Tongue (tissue), 2 donors: Measurements from ENCODE around the gene SFTPD. TPM values are rescaled to one million over a fixed set of nuclear protein-coding genes. Genes with fewer than 3 reads are reported as not detected.

Source experiments
- DNase-seq: peaks from one replicate; pipeline ENCODE4 v3.0.0-alpha.2; 2015
- total RNA-seq: library from RNA; depleted of rRNA; stranded (reverse); fragments of >200 nt; gene quantifications from one replicate; pipeline ENCODE4 v1.2.3, GENCODE V29; 2014

Gene SFTPD
- total RNA-seq, 1 donor from 2014 or later, result 1.2 TPM

GRCh38 chr10:79944428-79945395 is 4.2 kb downstream of the SFTPD start:
- no peak for DNase-seq

- no peak for DNase-seq
These were observed 5.0 kb downstream of the SFTPD start for GRCh38 chr10:79943871-79944270.

- DNase-seq, result no peak
These were observed 6.4 kb downstream of the SFTPD start for GRCh38 chr10:79942261-79943185.

GRCh38 chr10:79941585-79942210 is 7.2 kb downstream of the SFTPD start:
- no peak for DNase-seq

GRCh38 chr10:79941146-79941545 is 7.8 kb downstream of the SFTPD start:
- DNase-seq, result no peak

GRCh38 chr10:79940431-79940830 is 8.5 kb downstream of the SFTPD start:
- DNase-seq, result no peak

GRCh38 chr10:79939969-79940368 is 8.9 kb downstream of the SFTPD start:
- no peak for DNase-seq

- DNase-seq, result peak; percentile 29
These were observed 10.0 kb downstream of the SFTPD start for GRCh38 chr10:79938728-79939406.

DNA sequence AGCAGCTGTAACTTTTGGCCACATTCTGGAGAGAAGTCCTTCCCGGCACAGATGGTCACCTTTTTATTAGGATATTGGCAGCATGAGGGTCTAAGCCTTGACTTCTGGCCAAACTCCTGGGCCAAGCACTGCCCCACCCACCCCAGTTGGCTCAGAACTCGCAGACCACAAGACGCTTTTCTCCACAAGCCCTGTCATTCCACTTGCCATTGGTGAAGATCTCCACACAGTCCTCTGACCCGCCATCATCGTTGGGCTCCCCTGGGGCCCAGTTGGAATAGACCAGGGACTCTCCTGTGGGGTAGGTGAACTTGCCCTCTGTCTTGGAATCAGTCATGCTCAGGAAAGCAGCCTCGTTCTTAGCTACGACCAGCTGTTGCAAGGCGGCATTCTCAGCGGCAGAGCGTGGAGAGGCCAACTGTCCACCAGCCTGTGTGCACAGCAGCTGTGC is 11.2 kb downstream of the SFTPD start:
- DNase-seq, result peak; percentile 89

DNA sequence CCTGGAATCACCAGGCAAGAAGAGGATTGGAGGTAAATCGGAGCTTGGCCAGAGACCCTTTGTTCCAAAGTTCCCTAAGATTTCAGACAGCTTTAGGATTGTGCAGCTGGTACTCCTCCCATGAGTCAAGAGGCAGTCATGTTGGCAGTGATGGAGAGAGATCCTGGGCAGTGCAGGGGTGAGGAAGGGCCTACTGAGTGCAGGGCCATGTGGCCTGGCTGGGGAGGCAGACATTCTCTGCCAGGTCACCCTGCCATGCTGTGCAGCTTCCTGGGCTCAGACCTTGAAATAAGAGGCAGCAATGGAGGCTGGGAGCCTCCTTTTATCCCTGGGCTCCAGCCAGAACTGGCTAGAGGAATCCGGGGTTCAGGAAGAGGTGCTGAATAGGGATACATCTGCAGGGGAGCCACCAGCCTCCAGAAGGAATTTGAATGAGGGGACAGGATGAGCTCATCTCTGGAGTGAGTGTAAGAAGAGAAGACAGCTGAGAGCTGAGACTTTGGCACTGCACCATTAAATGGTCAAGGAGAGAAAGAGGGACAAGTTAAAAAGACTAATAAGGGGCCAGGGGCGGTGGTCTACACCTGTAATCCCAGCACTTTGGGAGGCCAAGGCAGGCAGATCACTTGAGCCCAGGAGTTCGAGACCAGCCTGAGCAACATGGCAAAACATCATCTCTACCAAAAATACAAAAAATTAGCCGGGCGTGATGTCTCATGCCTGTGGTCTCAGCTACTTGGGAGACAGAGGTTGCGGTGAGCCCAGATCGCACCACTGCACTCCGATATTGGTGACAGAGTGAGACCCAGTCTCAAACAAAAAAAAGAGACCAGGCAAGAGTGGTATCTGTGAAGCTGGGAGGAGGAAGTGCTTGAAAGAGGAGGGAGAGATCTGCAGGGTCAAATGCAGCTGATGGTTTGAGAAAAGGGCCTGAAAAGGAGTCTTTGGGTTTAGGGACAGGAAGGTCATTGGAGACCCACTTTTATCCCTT is 12.0 kb downstream of the SFTPD start:
- peak; percentile 74 for DNase-seq

GRCh38 chr10:79933961-79934360 is 14.9 kb downstream of the SFTPD start:
- no peak for DNase-seq

DNA sequence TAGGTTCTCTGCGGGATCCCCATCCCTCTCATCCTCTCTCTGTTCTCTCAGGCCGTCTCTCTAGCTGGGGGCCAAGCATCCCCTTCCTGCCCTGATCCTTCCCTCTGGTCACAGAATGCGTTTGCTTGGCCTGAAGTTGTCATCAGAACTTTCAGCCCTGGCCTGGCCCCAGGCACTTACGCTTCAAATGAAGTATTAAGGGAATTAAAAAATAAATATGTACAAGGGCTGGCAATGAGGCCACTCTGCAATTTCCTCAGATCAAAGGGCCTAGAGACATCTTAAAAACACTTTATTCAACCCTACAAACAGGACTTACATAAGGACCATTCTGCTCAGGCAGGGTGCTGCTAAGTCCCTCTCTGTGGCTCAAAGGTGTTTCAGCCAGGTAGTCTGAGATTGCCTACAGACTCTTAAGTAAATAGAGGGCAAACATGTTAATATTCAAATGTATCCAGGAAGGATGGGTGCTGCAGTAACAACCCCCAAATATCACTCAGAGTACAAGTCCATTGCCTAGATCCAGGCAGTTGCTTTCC is 16.0 kb downstream of the SFTPD start:
- no peak for DNase-seq

DNA sequence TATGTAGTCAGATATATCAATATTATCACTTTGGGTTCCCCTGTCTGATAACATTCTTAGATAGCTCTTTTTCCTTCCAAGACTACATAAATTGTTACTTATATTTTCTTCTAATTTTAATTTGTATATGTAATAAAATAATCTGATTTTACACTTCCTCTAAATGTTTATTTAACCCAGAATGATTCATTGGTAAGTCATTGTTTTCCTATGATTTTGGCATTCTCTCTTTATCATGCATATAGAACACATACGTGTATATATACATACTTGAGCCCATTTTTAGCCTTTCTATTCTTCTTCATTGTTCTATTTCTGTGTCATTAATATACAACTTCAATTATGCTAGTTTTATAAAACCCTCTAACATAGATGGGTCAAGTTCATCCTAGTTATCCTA is 16.6 kb downstream of the SFTPD start:
- DNase-seq, result no peak

- no peak for DNase-seq
These were observed 18.2 kb downstream of the SFTPD start for GRCh38 chr10:79930751-79931150.

GRCh38 chr10:79930267-79930666 is 18.6 kb downstream of the SFTPD start:
- DNase-seq, result no peak

DNA sequence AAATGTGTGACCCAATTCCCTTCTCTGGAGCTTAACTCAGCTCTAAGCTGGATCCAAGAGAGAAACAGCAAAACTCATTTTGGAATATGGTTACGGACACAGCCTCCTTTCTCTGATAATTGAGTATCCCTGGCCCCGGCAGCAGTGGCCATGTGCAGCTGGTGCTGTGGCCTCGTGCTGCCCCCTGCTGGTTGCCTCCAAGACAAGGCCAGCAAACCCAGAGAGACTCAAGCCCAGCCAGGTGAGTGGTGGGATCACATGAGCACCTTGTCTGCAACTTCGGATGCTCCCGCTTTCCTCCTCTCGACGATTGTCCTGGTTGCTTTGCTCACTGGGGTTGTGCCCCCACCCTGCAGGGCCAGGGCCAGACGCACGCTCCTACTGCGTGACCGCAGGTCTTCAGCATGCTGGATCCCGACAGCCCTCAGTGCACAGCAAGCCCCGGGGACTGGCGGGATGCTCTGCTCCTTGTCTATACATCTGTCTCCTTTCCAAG is 19.4 kb downstream of the SFTPD start:
- DNase-seq, result peak; percentile 90

DNA sequence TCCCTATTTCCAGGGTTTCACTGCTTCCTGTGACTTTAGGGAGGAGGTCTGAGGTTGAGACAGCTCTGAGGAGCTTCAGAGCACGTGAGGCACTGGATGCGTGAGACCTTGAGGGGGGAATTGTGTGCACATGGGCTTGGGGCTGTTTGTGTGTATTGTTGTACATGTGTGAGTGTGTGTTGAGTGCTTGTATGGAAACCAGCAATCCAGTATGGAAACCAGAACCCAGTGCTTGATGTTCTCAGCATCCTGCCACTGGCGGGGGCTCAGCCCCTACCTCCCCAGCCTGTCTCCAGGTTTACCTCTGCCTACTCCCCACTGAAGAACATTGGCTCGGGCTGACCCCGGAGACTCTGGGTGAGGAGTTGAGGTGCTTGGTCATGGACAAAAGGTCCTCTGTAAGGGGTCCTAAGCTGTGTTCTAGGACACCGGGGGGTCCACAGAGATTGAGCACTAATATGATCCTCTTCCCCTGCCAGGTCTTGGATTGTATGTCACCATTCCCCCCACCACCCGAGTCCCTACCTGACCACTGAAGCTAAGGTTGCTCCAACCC is 20.8 kb downstream of the SFTPD start:
- DNase-seq, result no peak

- no peak for DNase-seq
These were observed 21.6 kb downstream of the SFTPD start for GRCh38 chr10:79927111-79927828.

DNA sequence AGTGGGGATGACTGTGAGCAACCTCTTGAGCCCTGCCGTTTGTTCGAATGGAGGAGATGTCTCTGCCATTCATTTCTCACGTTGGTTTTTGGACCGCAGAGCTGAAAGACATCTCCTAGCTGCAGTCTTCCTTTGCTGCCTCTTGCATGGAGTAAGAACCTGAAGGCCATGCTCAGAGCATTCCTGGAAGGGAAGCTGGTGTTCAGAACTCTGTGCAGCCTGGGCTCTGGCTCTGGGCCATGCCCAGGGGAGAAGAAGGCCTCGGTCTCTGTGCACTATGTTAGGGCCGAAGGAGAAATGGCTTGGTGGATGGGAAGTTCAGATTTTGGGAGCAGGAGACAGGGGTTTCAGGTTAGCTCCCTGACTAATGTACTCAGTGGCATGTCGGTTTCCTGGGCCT is 22.9 kb downstream of the SFTPD start:
- DNase-seq, result no peak
